Measurements from ENCODE around the gene PFKL. TPM values are rescaled to one million over a fixed set of nuclear protein-coding genes. Genes with fewer than 3 reads are reported as not detected.
"Not testable (repeated sequence)": the region's sequence is repeated elsewhere in the genome, so short reads cannot be mapped to it uniquely, and the experiment has no call there.

Gene PFKL
- total RNA-seq, 1 experiment from 2014 or later = 91.8 TPM

DNA sequence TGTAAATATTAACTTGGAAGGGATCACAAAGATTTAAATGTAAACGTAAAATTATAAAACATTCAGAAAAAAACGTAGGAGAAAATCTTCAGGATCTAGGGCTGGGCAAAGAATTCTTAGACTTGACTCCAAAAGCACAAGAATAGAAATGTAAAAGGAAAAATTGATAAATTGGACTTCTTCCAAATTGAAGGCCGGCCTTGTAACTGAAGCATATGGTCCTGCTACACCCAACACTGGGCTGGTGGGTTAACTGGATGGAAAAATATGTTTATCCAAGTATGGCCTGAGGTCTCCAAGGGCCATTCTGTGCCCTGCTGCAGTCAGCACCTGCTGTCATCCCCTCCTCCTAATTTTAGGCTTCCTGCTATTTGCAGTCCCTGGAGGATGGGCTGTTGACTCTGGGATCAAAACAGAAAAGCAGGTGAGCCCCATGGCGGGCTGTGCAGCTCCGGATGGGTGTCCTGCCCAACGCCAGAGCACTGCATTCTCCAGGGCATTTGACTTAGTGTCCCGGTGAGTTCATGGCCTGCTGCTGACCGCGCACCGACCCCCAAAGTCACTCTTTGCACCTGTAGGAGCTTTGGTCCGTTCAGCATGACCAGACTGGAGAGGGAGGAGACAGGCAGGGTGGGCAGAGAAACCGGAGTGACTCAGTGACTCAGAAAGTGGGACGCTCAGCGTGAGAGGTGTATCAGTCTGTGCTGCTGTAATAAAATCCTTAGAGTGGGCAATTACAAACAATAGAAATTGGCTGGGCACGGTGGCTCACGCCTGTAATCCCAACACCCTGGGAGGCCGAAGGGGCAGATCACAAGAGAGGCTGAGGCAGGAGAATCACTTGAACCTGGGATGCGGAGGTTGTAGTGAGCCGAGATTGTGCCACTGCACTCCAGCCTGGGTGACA lies 20.2 kb upstream of the PFKL start:
- no peak for DNase-seq (ENCODE audit: low read depth)

GRCh38 chr21:44281801-44282200 lies 18.1 kb upstream of the PFKL start:
- no peak for DNase-seq (ENCODE audit: low read depth)

GRCh38 chr21:44282370-44282769 lies 17.5 kb upstream of the PFKL start:
- no peak for DNase-seq (ENCODE audit: low read depth)

DNA sequence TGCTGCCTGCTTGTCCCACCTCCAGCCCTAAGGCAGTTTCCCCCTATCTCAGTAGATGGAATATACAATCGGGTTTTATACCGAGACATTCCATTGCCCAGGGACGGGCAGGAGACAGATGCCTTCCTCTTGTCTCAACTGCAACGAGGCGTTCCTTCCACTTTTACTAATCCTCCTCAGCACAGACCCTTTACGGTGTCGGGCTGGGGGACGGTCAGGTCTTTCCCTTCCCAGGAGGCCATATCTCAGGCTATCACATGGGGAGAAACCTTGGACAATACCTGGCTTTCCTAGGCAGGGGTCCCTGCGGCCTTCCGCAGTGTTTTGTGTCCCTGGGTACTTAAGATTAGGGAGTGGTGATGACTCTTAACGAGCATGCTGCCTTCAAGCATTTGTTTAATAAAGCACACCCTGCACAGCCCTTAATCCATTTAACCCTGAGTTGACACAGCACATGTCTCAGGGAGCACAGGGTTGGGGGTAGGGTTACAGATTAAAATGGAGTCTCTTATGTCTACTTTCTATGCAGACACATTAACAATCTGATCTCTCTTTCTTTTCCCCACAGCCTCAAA lies 16.6 kb upstream of the PFKL start:
- DNase-seq (ENCODE audit: low read depth) = not testable (repeated sequence)

GRCh38 chr21:44283948-44284347 lies 15.9 kb upstream of the PFKL start:
- DNase-seq (ENCODE audit: low read depth) = no peak

DNA sequence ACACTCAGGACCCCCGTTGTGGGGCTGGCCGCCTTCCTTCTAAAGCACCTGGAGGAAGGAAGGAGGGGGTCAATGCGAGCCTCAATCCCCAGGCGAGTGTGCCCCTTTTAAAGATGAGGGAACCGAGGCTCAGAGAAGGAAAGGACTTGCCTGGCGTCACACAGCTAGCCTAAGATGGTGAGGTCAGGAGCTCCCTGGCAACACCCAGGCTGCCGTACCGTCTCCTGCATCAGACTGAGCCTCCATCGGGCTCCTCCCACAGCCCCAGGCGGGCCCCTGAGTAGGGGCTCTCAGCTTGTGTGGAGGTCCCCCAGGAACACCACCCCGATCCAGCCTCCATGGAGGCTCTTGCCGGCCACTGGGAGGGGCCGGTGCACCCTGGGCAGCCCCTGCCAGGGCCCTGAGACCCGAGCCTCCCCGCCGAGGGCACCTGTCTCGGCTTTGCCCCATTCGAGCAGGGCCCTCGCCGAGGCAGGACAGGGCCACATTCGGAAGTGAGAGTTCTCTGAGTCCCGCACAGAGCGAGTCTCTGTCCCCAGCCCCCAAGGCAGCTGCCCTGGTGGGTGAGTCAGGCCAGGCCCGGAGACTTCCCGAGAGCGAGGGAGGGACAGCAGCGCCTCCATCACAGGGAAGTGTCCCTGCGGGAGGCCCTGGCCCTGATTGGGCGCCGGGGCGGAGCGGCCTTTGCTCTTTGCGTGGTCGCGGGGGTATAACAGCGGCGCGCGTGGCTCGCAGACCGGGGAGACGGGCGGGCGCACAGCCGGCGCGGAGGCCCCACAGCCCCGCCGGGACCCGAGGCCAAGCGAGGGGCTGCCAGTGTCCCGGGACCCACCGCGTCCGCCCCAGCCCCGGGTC lies 14.5 kb upstream of the PFKL start, which contains the start of gene AIRE:
TSS of gene AIRE (plus strand) at position 739 of the 855 bp plus-strand sequence. CDS start 131 bp downstream, outside the sequence.
- peak; percentile 69 for DNase-seq (ENCODE audit: low read depth)

GRCh38 chr21:44286086-44286715 lies 13.7 kb upstream of the PFKL start:
- DNase-seq (ENCODE audit: low read depth) = no peak

- no peak for DNase-seq (ENCODE audit: low read depth)
Measured at GRCh38 chr21:44286716-44287632, 12.9 kb upstream of the PFKL start.

DNA sequence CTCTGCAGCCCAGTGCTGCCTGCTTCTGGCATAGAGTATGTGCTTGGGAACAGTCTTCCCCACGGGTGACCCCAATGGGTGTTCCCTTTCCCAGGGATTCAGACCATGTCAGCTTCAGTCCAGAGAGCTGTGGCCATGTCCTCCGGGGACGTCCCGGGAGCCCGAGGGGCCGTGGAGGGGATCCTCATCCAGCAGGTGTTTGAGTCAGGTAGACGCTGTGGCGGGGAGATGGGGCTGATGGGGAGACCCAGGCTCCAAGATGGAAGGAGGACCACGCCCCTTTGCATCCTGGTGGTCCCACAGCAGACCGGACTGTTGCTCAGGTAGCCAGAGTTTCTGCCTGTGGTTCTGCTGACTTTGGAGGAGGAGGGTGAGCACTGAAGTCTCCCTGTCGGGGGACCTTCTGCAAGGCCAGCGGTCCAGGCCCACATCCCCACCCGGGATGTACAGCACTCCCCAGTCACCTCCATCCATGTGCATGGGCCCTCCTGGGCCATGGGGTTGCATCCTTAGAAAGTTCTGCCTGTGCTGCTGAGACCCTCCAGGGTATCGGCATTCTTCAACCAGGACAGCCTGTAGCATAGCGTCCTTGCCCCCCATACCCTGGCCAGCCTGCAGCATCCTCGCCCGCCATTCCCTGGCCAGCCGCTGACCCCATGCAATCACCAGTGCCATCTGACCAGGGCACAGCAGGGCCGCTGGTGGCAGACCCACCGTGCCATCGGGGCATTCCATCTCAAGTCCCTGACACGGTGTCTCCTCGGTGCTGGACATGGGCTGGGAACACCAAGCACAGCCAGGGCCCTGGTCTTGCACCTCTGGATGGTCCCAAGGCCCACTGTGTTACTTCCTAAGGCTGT lies 11.4 kb upstream of the PFKL start:
- no peak for DNase-seq (ENCODE audit: low read depth)

- DNase-seq (ENCODE audit: low read depth) = no peak
Measured at GRCh38 chr21:44289381-44290010, 10.4 kb upstream of the PFKL start.

DNA sequence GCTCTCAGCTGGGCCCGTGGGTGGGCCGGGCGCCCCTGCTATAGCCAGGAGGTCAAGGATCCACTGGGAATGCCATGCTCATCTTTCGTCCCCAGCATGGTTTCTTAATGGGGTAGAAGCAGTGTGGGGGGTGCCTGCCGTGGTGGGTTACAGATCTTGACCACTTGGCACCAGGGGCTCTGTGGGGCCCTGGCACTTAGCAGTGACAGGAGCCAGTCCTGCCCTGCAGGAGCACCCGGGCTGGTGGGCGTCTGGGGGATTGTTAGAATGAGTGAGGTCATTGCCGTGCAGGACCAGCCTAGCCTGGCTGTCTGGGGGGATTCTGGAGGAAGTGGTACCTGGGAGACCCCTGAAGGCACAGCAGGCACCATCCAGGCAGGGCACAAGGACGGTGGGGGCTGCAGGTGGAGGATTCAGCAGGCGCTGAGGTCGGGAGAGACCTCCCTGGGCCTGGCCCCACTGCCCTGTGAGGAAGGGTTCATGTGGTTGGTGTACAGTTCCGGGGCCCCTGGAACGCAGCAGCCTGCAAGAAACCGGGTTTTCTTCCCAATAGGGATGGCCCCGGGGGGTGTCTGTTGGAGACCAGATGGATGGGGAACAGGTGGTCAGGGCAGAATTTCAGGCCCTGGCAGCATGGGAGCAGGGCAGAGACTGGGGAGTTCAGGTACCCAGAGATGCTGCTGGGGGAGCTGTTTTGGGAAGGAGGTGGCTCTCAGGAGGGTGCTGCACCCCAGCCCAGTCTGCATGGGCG lies 9.4 kb upstream of the PFKL start:
- DNase-seq (ENCODE audit: low read depth) = no peak

- no peak for DNase-seq (ENCODE audit: low read depth)
Measured at GRCh38 chr21:44291078-44291935, 8.5 kb upstream of the PFKL start.

DNA sequence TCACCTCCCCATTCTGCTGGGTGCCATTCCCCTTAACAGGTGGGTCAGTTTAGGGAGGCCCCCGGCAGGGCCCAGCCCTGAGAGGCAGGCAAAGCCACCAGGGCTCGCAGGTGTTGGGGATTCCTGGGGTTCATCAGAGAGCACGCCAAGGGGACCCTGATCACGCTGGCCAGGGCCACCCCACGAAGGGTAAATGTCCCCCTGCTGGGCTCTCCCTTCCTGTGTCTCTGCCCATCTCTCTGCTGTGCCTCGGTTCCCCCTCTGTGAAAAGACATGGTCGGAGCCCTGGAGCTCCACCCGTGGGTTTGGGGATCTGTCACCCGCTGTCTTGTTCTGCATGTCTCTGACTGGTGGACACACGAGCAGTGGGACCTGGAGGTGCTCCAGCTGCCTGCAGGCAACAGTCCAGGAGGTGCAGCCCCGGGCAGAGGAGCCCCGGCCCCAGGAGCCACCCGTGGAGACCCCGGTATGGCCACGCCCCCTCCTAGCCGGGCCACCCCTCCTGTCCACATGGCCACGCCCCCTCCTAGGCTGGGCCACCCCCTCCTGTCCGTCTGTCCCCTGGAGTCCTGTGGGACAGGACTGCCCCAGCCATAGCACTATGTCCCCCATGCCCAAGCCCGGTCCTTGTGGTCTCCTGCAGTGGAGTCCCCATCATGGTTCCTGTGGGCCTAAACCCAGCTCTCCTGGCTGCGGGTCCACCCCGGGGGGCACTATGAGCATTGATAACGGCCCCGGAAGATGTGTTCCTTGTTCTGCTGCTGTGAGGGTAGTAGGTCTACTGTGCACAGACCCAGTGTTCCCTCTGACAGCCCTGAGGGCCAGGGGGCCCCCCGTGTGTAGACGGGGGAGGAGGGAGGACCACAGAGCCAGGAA lies 7.7 kb upstream of the PFKL start:
- DNase-seq (ENCODE audit: low read depth) = no peak

DNA sequence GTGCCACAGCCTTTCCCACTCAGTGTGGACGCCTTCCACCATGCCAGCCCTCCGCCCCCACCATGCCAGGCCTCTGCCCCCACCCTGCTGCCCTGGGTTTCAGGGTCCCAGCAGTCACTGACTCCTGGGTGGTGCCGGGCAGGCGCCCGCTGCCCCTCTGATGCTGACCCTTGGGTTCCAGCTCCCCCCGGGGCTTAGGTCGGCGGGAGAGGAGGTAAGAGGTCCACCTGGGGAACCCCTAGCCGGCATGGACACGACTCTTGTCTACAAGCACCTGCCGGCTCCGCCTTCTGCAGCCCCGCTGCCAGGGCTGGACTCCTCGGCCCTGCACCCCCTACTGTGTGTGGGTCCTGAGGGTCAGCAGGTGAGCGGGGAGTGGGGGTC lies 7.0 kb upstream of the PFKL start:
- no peak for DNase-seq (ENCODE audit: low read depth)

GRCh38 chr21:44293551-44294231 lies 6.2 kb upstream of the PFKL start:
- DNase-seq (ENCODE audit: low read depth) = no peak
